NT2/D1 (cell line): Measurements from ENCODE around the gene MBP.

Source experiments
- DNase-seq: peaks from one replicate; pipeline ENCODE4 v3.0.0-alpha.2; 2011; ENCODE audit warnings: low read depth, low spot score
- H3K27me3 ChIP-seq: 2 replicates; pipeline ENCODE4 v1.6.0; 2011; ENCODE audit warnings: mild to moderate bottlenecking; ENCODE audit not compliant: insufficient read length, insufficient read depth
- H3K36me3 ChIP-seq: 2 replicates; pipeline ENCODE4 v1.6.1; 2011; ENCODE audit warnings: mild to moderate bottlenecking, low read length, mixed read lengths; ENCODE audit not compliant: insufficient read depth, insufficient read length
- H3K4me1 ChIP-seq: 2 replicates; pipeline ENCODE4 v1.5.1; 2011; ENCODE audit not compliant: insufficient read depth, insufficient read length
- H3K4me3 ChIP-seq: 2 replicates; pipeline ENCODE4 v1.5.1; 2011; ENCODE audit warnings: low read depth; ENCODE audit not compliant: insufficient read length
- H3K9ac ChIP-seq: 2 replicates; pipeline ENCODE4 v1.6.0; 2011; ENCODE audit warnings: low read depth; ENCODE audit not compliant: insufficient read length
- H3K9me3 ChIP-seq: 2 replicates; pipeline ENCODE4 v1.5.1; 2011; ENCODE audit warnings: mild to moderate bottlenecking, low read length; ENCODE audit not compliant: insufficient read depth
- SUZ12 ChIP-seq: IDR thresholded peaks from 2 replicates; pipeline ENCODE4 v1.6.1; 2011; ENCODE audit not compliant: insufficient read length, insufficient read depth; ENCODE audit errors: extremely low read depth
- YY1 ChIP-seq: IDR thresholded peaks from 2 replicates; pipeline ENCODE4 v1.6.1; 2011; ENCODE audit not compliant: insufficient read length, insufficient read depth
- ZNF274 ChIP-seq: IDR thresholded peaks from 2 replicates; pipeline ENCODE4 v1.6.1; 2011; ENCODE audit warnings: mild to moderate bottlenecking, low read depth, low read length

MBP gene

DNA sequence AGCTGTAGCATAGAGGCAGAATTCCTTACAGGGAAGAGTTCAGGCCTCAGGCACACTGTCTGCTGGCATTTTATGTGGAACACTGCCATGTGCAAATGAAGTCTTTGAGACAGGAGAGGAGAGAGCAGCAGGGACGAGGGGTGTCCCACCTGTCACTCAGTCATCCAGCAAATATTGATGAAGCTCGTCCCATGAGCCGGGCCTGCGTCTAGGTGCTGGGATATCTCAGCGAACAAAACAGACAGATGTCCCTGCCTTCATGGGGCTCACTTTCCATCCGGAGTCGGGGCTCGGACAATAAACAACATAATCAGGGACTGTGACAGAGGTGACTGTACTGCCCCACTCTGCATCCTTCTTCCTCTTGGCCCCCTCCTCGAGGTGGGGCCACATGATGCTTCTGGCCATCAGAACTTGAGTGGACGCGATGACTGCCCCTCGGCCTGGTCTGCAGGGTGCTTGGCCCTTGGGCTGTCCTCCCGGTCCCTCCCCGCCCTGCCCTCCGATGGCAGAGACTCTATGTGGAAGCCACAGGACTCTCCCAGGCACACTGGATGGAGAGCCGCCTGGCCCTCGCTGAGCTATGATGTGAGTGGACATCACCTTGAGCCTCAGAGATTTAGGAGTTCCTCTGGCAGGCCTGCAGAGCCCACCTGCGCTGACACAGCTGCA, 78.8 kb downstream of the MBP start:
- TF ChIP-seq SUZ12 (no peak), ZNF274 (no peak), YY1 (no peak)
- Histone ChIP-seq H3K4me3 (no peak overlapping the region), H3K9ac (no peak overlapping the region)

DNA sequence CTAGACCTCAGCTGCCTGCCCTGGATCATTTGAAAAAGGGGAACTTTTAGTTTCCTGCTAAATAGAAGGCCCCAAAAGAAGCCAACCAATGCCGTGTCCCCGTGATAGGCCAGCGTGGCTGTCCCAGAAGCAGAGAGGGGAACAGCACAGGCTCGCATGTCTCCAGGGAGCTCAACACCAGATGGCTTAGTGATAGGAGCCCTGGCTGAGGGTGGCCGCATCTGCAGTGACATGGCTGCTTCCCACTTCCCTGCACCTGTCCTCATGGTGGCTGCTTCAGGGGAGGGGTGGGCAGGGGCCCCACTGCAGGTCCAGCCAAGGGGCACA, 79.6 kb downstream of the MBP start:
- no peaks in the 10 kb centered on the region for H3K9me3 ChIP-seq
- H3K4me3 ChIP-seq = no peak overlapping the region
- H3K4me1 ChIP-seq = peaks cover 9% of the 10 kb centered on the region
- no peaks in the 10 kb centered on the region for H3K27me3 ChIP-seq
- no peak for TF ChIP-seq SUZ12
- TF ChIP-seq YY1 = no peak
- TF ChIP-seq ZNF274 = no peak
- no peaks in the 10 kb centered on the region for H3K36me3 ChIP-seq
- no peak overlapping the region for H3K9ac ChIP-seq
- no peak for DNase-seq

More for the DNA sequence above, 78.8 kb downstream of the MBP start:
- Histone ChIP-seq H3K36me3 (no peaks in the 10 kb centered on the region), H3K4me1 (peaks cover 12% of the 10 kb centered on the region), H3K27me3 (no peaks in the 10 kb centered on the region), H3K9me3 (no peaks in the 10 kb centered on the region)
- DNase-seq = no peak

DNA sequence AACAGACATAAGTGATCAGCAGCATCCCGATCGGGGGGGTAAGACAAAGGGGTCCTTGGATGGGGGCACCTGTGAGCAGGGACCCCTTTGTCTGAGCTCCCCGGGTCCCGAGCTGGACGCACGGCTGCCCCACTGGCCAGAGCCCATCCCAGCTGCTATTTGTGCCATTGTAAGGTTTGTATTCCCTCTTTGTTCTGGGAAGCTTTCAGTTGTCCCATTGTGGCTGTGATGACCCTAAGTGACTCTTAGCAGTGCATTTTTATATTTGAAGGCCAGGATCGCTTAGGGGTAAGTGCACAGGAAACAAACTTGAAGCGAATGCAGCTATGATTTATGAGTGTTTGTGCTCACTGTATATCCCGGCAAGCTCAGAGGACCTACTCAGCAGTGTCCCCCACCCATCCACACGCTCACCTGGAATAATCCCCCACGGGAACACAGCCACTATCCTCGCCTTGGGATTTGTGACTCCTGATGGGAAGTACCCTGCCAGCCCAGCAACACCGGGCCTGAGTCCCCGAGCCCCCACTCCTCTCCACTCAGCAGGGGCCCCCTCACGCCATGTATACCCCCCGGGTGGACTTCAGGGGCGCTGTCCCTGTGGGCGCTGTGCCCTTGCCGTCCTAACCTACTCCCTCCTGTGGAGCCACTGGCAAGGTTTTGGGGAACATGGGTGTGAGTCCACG, 80.1 kb downstream of the MBP start:
- Histone ChIP-seq H3K4me1 (peaks cover 9% of the 10 kb centered on the region), H3K9me3 (no peaks in the 10 kb centered on the region), H3K27me3 (no peaks in the 10 kb centered on the region), H3K36me3 (no peaks in the 10 kb centered on the region), H3K4me3 (no peak overlapping the region), H3K9ac (no peak overlapping the region)
- no peak for TF ChIP-seq ZNF274
- no peak for TF ChIP-seq YY1
- TF ChIP-seq SUZ12 = no peak
- no peak for DNase-seq

DNA sequence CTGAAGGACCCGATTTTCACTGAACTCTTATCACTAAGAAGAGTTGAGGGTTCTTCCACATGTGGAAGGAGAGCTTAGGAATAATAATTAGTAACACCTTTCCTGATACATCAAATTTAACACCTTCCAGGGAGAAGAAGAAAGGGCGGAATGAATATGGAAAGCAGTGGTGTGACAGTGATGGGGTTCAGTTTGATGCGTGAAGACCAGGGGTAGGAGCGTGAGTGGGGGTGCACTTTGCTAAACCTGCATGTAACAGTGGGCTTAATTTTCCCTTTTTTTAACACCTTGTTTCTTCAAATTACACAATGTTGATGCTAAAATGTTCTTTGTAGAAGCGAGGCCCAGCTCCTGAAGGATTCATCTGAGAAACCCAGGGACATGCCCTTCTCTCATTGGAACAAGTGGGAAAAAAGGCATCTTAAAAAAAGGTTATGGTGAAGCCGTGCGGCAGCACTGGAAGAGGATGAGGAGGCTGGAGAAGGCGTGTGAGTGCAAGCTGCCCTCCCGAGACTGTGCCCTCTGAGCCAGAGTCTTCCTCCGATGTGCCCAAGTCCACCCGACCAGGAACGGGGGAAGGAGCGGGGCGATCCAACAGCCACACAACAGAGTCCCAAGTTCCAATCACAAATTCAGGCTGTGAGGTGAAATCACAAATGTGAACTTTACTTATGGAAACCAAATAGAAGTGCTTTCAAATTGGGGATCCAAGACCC, 80.8 kb downstream of the MBP start:
- H3K27me3 ChIP-seq = no peaks in the 10 kb centered on the region
- no peaks in the 10 kb centered on the region for H3K9me3 ChIP-seq
- H3K4me3 ChIP-seq = no peak overlapping the region
- no peaks in the 10 kb centered on the region for H3K36me3 ChIP-seq
- TF ChIP-seq YY1 (no peak), ZNF274 (no peak), SUZ12 (no peak)
- peaks cover 9% of the 10 kb centered on the region for H3K4me1 ChIP-seq
- no peak for DNase-seq
- no peak overlapping the region for H3K9ac ChIP-seq

DNA sequence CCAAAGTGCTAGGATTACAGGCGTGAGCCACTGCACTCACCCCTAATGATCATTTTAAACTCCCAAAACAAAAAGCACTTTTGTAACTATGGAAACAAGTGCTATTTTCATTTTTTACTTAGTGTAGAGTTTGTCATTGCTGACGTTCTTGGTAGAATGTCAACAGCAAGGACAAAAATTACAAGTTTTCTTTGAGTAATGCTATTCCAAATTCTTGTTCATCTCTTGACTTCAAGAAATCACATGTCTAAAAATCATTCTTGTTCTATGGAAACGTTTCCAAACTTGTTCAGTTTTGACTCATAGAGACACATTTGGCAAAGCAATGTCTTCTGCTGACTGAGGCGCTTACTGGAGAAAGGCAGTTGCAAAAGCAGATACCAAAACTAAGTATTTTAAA, 82.6 kb downstream of the MBP start:
- no peak for TF ChIP-seq YY1
- TF ChIP-seq SUZ12 = no peak
- TF ChIP-seq ZNF274 = no peak
- H3K9ac ChIP-seq = no peak overlapping the region
- no peak for DNase-seq
- H3K27me3 ChIP-seq = no peaks in the 10 kb centered on the region
- H3K4me3 ChIP-seq = no peak overlapping the region
- no peaks in the 10 kb centered on the region for H3K36me3 ChIP-seq
- peaks cover 4% of the 10 kb centered on the region for H3K4me1 ChIP-seq
- H3K9me3 ChIP-seq = no peaks in the 10 kb centered on the region

DNA sequence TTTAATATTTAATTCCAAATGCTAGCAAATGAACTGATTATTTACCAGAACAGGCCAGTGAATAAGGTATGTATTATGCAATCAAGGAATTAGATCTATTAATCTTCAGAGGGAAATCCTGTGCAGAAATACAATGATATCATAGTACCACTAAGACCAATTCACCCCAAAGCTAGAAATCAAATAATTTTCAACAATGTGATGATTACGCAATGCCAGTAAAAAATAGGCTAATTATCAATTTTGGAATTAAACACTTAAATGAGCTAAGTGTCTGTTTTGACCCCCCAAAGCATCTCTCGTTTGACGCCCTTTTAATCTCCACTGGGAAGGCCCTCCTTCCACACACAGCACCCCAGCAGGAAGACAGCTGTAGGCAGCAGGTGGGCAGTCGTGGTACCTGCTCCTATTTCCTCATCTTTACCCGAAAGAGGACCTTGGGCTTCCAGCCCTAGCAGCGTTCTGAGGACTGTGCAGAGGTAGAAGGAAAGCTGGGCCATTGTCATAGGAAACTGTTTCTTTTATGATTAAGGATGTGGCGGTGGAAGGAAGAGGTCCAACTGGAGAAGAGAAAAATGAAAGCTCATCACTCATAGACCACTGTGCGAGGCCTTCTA, 84.7 kb downstream of the MBP start:
- DNase-seq = no peak
- Histone ChIP-seq H3K27me3 (no peaks in the 10 kb centered on the region), H3K9ac (no peak overlapping the region), H3K4me3 (no peak overlapping the region), H3K9me3 (no peaks in the 10 kb centered on the region), H3K36me3 (no peaks in the 10 kb centered on the region), H3K4me1 (no peaks in the 10 kb centered on the region)
- TF ChIP-seq YY1 (no peak), ZNF274 (no peak), SUZ12 (no peak)

DNA sequence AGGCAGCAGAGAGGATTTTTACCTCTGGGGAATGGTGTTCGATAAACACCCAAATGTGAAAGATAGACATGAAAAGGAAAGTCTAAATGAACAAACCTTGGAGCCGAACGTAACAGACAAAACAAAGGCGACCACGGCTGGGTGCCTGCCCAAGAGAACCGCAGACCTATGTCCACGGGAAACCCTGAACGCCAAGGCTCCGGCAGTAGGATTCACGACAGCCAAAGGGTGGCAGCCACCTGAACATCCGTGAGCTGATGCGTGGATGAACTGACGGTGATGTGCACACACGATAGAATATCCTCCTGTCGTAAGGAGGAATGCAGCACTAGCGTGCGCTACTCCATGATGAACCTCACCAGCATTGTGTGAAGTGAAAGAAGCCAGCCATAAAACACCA, 85.6 kb downstream of the MBP start:
- DNase-seq = no peak
- no peak for TF ChIP-seq YY1
- no peak for TF ChIP-seq SUZ12
- TF ChIP-seq ZNF274 = no peak
- Histone ChIP-seq H3K9me3 (no peaks in the 10 kb centered on the region), H3K4me1 (no peaks in the 10 kb centered on the region), H3K9ac (no peak overlapping the region), H3K27me3 (no peaks in the 10 kb centered on the region), H3K4me3 (no peak overlapping the region), H3K36me3 (no peaks in the 10 kb centered on the region)
